ENCODE data around the gene CAB39. TPM values are rescaled to one million over a fixed set of nuclear protein-coding genes. Genes with fewer than 3 reads are reported as not detected.
A peak's percentile ranks its signal among the peaks of the same experiment; 100 is the strongest.

CAB39 gene
- total and polyA plus RNA-seq, 2 of the 8 experiments (the other 6 are each of a cell fraction or from before 2014, with no cell fraction given) = 16.4 to 50.5 TPM

- Histone ChIP-seq H2AFZ (ENCODE audit: low read length) (0 out of 2 replicates have a peak overlapping the region, but pooled peaks have one; percentile 72), H3K56ac (replicated peaks; ENCODE audit: insufficient read length, low read depth, low read length) (no peak overlapping the region), H3K79me1 (ENCODE audit: low read depth, low read length) (no peaks in the 10 kb centered on the region), H4K8ac (ENCODE audit: extremely low read depth, insufficient read depth, low read length) (peak overlapping the region; percentile 93; the same call in 1 of the 2 replicates), H2BK15ac (ENCODE audit: low read length) (no peak overlapping the region), H3K14ac (ENCODE audit: insufficient read length) (no peak overlapping the region), H3K4me2 (ENCODE audit: insufficient read depth in 1 of 2, low read depth in 2 of 2, low read length in 2 of 2) (peak overlapping the region; percentile 52 to 59; a peak in 3 of 4 replicates), H3K27me3 (replicated peaks in 1 of 4; ENCODE audit: control insufficient read depth in 3 of 4, extremely low read depth in 1 of 4, insufficient read depth in 3 of 4, low read length in 3 of 4) (no peaks in the 10 kb centered on the region; a peak in 2 of 7 replicates), H3K36me3 (ENCODE audit: control insufficient read depth in 2 of 4, insufficient read depth in 4 of 4, low read length in 3 of 4) (no peaks in the 10 kb centered on the region), H3K4ac (replicated peaks; ENCODE audit: insufficient read length, low read depth, low read length) (no peak overlapping the region), H2BK20ac (ENCODE audit: low read length) (no peak overlapping the region), H3K9me3 (ENCODE audit: insufficient read depth in 2 of 2, low read depth in 1 of 2, low read length in 1 of 2) (no peaks in the 10 kb centered on the region), H3K23ac (ENCODE audit: insufficient read length) (no peak overlapping the region), H4K5ac (ENCODE audit: insufficient read length, low read depth, low read length) (no peak overlapping the region), H3K23me2 (ENCODE audit: low read depth, low read length) (no peaks in the 10 kb centered on the region), H2BK12ac (ENCODE audit: low read depth, low read length) (no peak overlapping the region), H2BK5ac (ENCODE audit: low read depth, low read length) (no peak overlapping the region), H3K4me1 (replicated peaks in 1 of 4; ENCODE audit: control insufficient read depth in 3 of 4, insufficient read depth in 4 of 4, low read length in 3 of 4) (peaks cover 0 to 2% (median 0%) of the 10 kb centered on the region in 4 experiments; a peak in 1 of 7 replicates), H3K18ac (ENCODE audit: extremely low read depth, low read length) (peak overlapping the region; percentile 44; the same call in 1 of the 2 replicates), H2BK120ac (replicated peaks; ENCODE audit: low read depth, low read length) (no peak overlapping the region), H4K91ac (replicated peaks; ENCODE audit: insufficient read length, low read length) (no peak overlapping the region), H3K79me2 (ENCODE audit: control insufficient read depth in 1 of 2, insufficient read depth in 2 of 2, low read length in 2 of 2) (no peaks in the 10 kb centered on the region), H3K9ac (replicated peaks in 1 of 4; ENCODE audit: extremely low read depth in 1 of 4, low read depth in 3 of 4, low read length in 3 of 4) (peak overlapping the region in 3 of 4 experiments; percentile 20 to 52 (median 38); a peak in 3 of 7 replicates), H4K20me1 (replicated peaks in 1 of 2; ENCODE audit: control insufficient read depth in 1 of 2, insufficient read depth in 2 of 2, low read length in 2 of 2) (no peaks in the 10 kb centered on the region), H2AK5ac (ENCODE audit: low read depth, low read length) (no peak overlapping the region), H3K27ac (ENCODE audit: low read depth, low read length) (no peak overlapping the region), H3K4me3 (ENCODE audit: extremely low read depth in 1 of 4, insufficient read depth in 2 of 4, low read depth in 3 of 4, low read length in 4 of 4) (peak overlapping the region; percentile 26 to 49 (median 30); a peak in 7 of 8 replicates)
- POLR2A ChIA-PET (ENCODE audit: partially characterized antibody) = interaction anchor here (0.8 kb wide), 1 partner anchor 158 kb away, joined by 3 read pairs; no protein-coding TSS in a partner anchor
- WGBS, 2 experiments (ENCODE audit: extremely low coverage in 1 of 2, insufficient coverage in 1 of 2, insufficient read length in 1 of 2, insufficient replicate concordance in 2 of 2, low coverage in 1 of 2, low lambda C conversion rate in 2 of 2, missing lambda C conversion rate in 1 of 2) = 77% methylated on average over 36 of the region's 36 CpGs; no CpG with 5 or more reads in 1 of the 2 experiments
- peak; percentile 40 for TF ChIP-seq KDM4A (IDR thresholded peaks at IDR 0.05; ENCODE audit: low read depth, low read length, severe bottlenecking)
- 0 out of 2 replicates have a peak, but pooled peaks have one; percentile 4 for TF ChIP-seq TAF1 (IDR thresholded peaks at IDR 0.05; ENCODE audit: low read depth, low read length)
- TF ChIP-seq BCL11A (IDR thresholded peaks at IDR 0.05; ENCODE audit: low read depth in 2 of 2, low read length in 2 of 2) = no peak
- no peak for TF ChIP-seq CREB1 (IDR thresholded peaks at IDR 0.05)
- no peak for TF ChIP-seq JUND (IDR thresholded peaks at IDR 0.05; ENCODE audit: low read length)
- no peak for TF ChIP-seq SP4 (IDR thresholded peaks at IDR 0.05; ENCODE audit: low read length)
- no peak for TF ChIP-seq RBBP5 (IDR thresholded peaks at IDR 0.05; ENCODE audit: borderline replicate concordance, low read depth, low read length)
- TF ChIP-seq USF2 (IDR thresholded peaks at IDR 0.05; ENCODE audit: low read length) = no peak
- TF ChIP-seq BACH1 (IDR thresholded peaks at IDR 0.05; ENCODE audit: low read length) = no peak
- FAIRE-seq = no peak
- DNase-seq (ENCODE audit: low read depth in 1 of 2, low spot score in 2 of 2) = no peak
- CTCF ChIA-PET (ENCODE audit: partially characterized antibody) = interaction anchor here (0.7 to 9.9 kb wide), 5 partner anchors 20 to 898 kb away, joined by 3 to 56 read pairs (median 4); partner anchors contain the start of gene GPR55
Observed at GRCh38 chr2:230827774-230828271, 115.2 kb downstream of the CAB39 start.

Measured in H1 (cell line).